Adipose tissue (tissue), 3 donors: ENCODE data around the gene C1orf21. TPM values are rescaled to one million over a fixed set of nuclear protein-coding genes. Genes with fewer than 3 reads are reported as not detected.

Experiments used
- H3K27ac ChIP-seq: one replicate; pipeline ENCODE4 v1.5.1; 2013; ENCODE audit warnings: low read depth, low read length
- WGBS, 3 donors: extraction: QIAGEN DNeasy Blood & Tissue Kit; methylation state at CpG; one replicate each; pipeline ENCODE4 v1.1.7; 2013; 5-methylcytosine and 5-hydroxymethylcytosine counted together
- polyA plus RNA-seq, 3 donors: library from polyadenylated mRNA; stranded (reverse); fragments of 200-250 nt; gene quantifications; one replicate each; pipeline ENCODE4 v1.2.3, GENCODE V29; 2013
- donor health status: healthy with polysubstance abuse.
- donor health status: Bipolar disorder and iron deficiency.
- donor health status: healthy.

C1orf21 gene
- polyA plus RNA-seq, 3 donors: 5.5 to 86.3 (median 24.1) TPM

- 85 to 96% (median 93%) methylated on average over 7 of the region's 7 CpGs for WGBS, 3 donors
- no peak overlapping the region for H3K27ac ChIP-seq
Observed at GRCh38 chr1:184426278-184426674, 39.4 kb downstream of the C1orf21 start.

GRCh38 chr1:184427722-184428121 is 40.9 kb downstream of the C1orf21 start:
- WGBS, 3 donors: 84 to 94% (median 93%) methylated on average over 2 of the region's 2 CpGs
- no peak overlapping the region for H3K27ac ChIP-seq

- no peak overlapping the region for H3K27ac ChIP-seq
Observed at GRCh38 chr1:184428604-184429003, 41.8 kb downstream of the C1orf21 start.

- WGBS, 3 donors: 89 to 94% (median 93%) methylated on average over 3 of the region's 3 CpGs
- H3K27ac ChIP-seq: no peak overlapping the region
Observed at GRCh38 chr1:184429335-184429734, 42.5 kb downstream of the C1orf21 start.

GRCh38 chr1:184433956-184434502 is 47.2 kb downstream of the C1orf21 start:
- 92 to 94% (median 94%) methylated on average over 4 of the region's 4 CpGs for WGBS, 3 donors
- H3K27ac ChIP-seq: no peak overlapping the region

GRCh38 chr1:184437291-184437690 is 50.5 kb downstream of the C1orf21 start:
- WGBS, 3 donors: 62 to 94% (median 89%) methylated on average over 7 of the region's 7 CpGs
- H3K27ac ChIP-seq: no peak overlapping the region

GRCh38 chr1:184438363-184438762 is 51.5 kb downstream of the C1orf21 start:
- WGBS, 3 donors: 78 to 100% (median 96%) methylated on average over 2 of the region's 2 CpGs
- H3K27ac ChIP-seq: no peak overlapping the region

- 43 to 89% (median 88%) methylated on average over 3 of the region's 3 CpGs for WGBS, 3 donors
- no peak overlapping the region for H3K27ac ChIP-seq
Observed at GRCh38 chr1:184442260-184442659, 55.4 kb downstream of the C1orf21 start.

- no peak overlapping the region for H3K27ac ChIP-seq
- WGBS, 3 donors: 57 to 85% (median 77%) methylated on average over 3 of the region's 3 CpGs
Observed at GRCh38 chr1:184443201-184443600, 56.4 kb downstream of the C1orf21 start.

GRCh38 chr1:184443624-184444023 is 56.8 kb downstream of the C1orf21 start:
- H3K27ac ChIP-seq: no peak overlapping the region
- 91 to 93% (median 92%) methylated on average over 1 of the region's 1 CpG for WGBS, 3 donors

GRCh38 chr1:184445997-184446396 is 59.2 kb downstream of the C1orf21 start:
- WGBS, 3 donors: 95 to 98% (median 96%) methylated on average over 4 of the region's 4 CpGs
- no peak overlapping the region for H3K27ac ChIP-seq

- no peak overlapping the region for H3K27ac ChIP-seq
- 93 to 97% (median 94%) methylated on average over 6 of the region's 6 CpGs for WGBS, 3 donors
Observed at GRCh38 chr1:184447651-184448185, 60.9 kb downstream of the C1orf21 start.

GRCh38 chr1:184449916-184450315 is 63.1 kb downstream of the C1orf21 start:
- 91 to 94% (median 93%) methylated on average over 4 of the region's 4 CpGs for WGBS, 3 donors
- no peak overlapping the region for H3K27ac ChIP-seq

GRCh38 chr1:184455786-184456185 is 69.0 kb downstream of the C1orf21 start:
- no peak overlapping the region for H3K27ac ChIP-seq
- 46 to 75% (median 52%) methylated on average over 1 of the region's 1 CpG for WGBS, 3 donors

GRCh38 chr1:184456189-184456588 is 69.4 kb downstream of the C1orf21 start:
- no peak overlapping the region for H3K27ac ChIP-seq
- 45 to 56% (median 50%) methylated on average over 3 of the region's 3 CpGs for WGBS, 3 donors

GRCh38 chr1:184457500-184457899 is 70.7 kb downstream of the C1orf21 start:
- no peak overlapping the region for H3K27ac ChIP-seq
- WGBS, 3 donors: 83 to 90% (median 87%) methylated on average over 3 of the region's 3 CpGs

- WGBS, 3 donors: 67 to 88% (median 83%) methylated on average over 5 of the region's 5 CpGs
- H3K27ac ChIP-seq: no peak overlapping the region
Observed at GRCh38 chr1:184461321-184461720, 74.5 kb downstream of the C1orf21 start.

- WGBS, 3 donors: 65 to 73% (median 68%) methylated on average over 3 of the region's 3 CpGs
- no peak overlapping the region for H3K27ac ChIP-seq
Observed at GRCh38 chr1:184462155-184462554, 75.3 kb downstream of the C1orf21 start.

- H3K27ac ChIP-seq: no peak overlapping the region
- WGBS, 3 donors: 97 to 100% (median 99%) methylated on average over 5 of the region's 5 CpGs
Observed at GRCh38 chr1:184462990-184463389, 76.2 kb downstream of the C1orf21 start.

- H3K27ac ChIP-seq: no peak overlapping the region
- WGBS, 3 donors: 82 to 94% (median 87%) methylated on average over 1 of the region's 1 CpG
Observed at GRCh38 chr1:184463680-184464079, 76.9 kb downstream of the C1orf21 start.
